Kidney epithelial cell (primary cell): ENCODE measurements around the gene TRERF1. TPM values are rescaled to one million over a fixed set of nuclear protein-coding genes. Genes with fewer than 3 reads are reported as not detected.

Experiments
- DNase-seq: peaks from one replicate; pipeline ENCODE4 v3.0.0-alpha.2; 2010; ENCODE audit warnings: low read depth
- H3K27me3 ChIP-seq: 2 replicates; pipeline ENCODE4 v1.6.0; 2011; ENCODE audit warnings: low read length; ENCODE audit not compliant: control insufficient read depth, insufficient read depth
- H3K36me3 ChIP-seq: 2 replicates; pipeline ENCODE4 v1.5.1; 2011; ENCODE audit warnings: low read length; ENCODE audit not compliant: control insufficient read depth, insufficient read depth
- H3K4me3 ChIP-seq: 2 replicates; pipeline ENCODE4 v1.5.1; 2011; ENCODE audit warnings: low read depth, mild to moderate bottlenecking, control low read depth, low read length
- total RNA-seq: library from RNA; depleted of rRNA; stranded (reverse); fragments of >200 nt; gene quantifications from 2 replicates; pipeline ENCODE4 v1.2.3, GENCODE V29; 2015
- TF ChIP-seq, protein P1 (sequence below): IDR thresholded peaks from 2 replicates; pipeline ENCODE4 v1.5.1; 2011; ENCODE audit warnings: mild to moderate bottlenecking, moderate library complexity, low read length, control low read depth, inconsistent platforms; ENCODE audit not compliant: insufficient read depth, poor library complexity, severe bottlenecking

The TRERF1 gene
- total RNA-seq, 1 donor from 2014 or later: 1.4 TPM

GRCh38 chr6:42236682-42237473, 214.8 kb downstream of the TRERF1 start:
- no peak for DNase-seq
- Histone ChIP-seq H3K4me3 (no peak overlapping the region), H3K36me3 (no peaks in the 10 kb centered on the region), H3K27me3 (no peaks in the 10 kb centered on the region)
- TF ChIP-seq, protein P1, sequence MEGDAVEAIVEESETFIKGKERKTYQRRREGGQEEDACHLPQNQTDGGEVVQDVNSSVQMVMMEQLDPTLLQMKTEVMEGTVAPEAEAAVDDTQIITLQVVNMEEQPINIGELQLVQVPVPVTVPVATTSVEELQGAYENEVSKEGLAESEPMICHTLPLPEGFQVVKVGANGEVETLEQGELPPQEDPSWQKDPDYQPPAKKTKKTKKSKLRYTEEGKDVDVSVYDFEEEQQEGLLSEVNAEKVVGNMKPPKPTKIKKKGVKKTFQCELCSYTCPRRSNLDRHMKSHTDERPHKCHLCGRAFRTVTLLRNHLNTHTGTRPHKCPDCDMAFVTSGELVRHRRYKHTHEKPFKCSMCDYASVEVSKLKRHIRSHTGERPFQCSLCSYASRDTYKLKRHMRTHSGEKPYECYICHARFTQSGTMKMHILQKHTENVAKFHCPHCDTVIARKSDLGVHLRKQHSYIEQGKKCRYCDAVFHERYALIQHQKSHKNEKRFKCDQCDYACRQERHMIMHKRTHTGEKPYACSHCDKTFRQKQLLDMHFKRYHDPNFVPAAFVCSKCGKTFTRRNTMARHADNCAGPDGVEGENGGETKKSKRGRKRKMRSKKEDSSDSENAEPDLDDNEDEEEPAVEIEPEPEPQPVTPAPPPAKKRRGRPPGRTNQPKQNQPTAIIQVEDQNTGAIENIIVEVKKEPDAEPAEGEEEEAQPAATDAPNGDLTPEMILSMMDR: no peak

DNA sequence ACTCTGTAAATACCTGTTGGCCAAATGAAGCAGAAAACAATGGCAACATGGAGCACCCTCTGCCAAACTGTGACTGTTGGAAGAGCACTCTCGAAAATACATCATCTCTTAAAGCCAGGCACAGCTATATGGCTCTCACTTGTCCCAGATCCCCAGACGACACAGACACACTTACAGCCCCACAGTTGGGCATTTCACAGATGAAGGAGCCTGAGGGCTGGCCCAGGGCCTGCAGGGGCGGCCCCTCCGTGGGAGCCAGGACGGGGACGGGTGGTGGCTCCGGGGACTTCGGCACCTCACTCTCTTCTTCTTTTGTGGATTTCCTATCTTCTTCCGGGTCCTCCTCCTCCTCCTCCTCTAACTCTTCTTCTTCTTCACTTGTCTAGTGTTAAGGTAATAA, 215.7 kb downstream of the TRERF1 start:
- DNase-seq: no peak
- Histone ChIP-seq H3K4me3 (no peak overlapping the region), H3K36me3 (no peaks in the 10 kb centered on the region), H3K27me3 (no peaks in the 10 kb centered on the region)
- TF ChIP-seq, protein P1: no peak

- no peak overlapping the region for H3K4me3 ChIP-seq
- H3K36me3 ChIP-seq: no peaks in the 10 kb centered on the region
- H3K27me3 ChIP-seq: no peaks in the 10 kb centered on the region
- no peak for DNase-seq
- TF ChIP-seq, protein P1: no peak
Measured at GRCh38 chr6:42232035-42232434, 219.7 kb downstream of the TRERF1 start.

GRCh38 chr6:42230345-42231321, 221.1 kb downstream of the TRERF1 start:
- Histone ChIP-seq H3K27me3 (no peaks in the 10 kb centered on the region), H3K36me3 (no peaks in the 10 kb centered on the region), H3K4me3 (no peak overlapping the region)
- no peak for DNase-seq
- TF ChIP-seq, protein P1: peak; percentile 66

DNA sequence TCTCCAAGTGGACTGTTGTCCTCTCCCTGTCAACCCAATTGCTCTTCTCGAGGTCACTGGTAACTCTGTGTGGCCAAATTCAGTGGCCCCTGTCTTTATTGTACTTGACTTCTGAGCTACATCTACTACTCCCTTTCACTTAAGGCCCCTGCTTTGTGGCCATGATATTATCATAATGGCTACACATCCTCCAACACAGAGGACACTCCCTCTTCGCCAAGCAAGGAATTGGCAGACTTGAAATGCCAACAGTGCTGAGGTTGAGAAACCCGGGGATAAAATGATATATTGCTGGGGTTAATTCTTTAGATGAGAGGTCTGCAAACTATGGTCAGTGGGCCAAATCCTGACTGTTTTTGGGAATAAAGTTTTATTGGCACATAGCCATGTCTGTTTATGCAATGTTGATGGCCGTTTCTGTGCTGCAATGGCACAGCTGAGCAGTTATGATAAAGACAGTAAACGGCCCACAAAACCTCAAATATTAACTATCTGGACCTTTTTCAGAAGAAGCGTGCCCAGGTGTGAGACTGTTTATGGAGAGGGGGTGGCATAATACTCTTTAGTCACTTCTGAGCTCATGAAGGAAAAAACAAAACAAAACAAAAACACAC, 222.1 kb downstream of the TRERF1 start:
- Histone ChIP-seq H3K27me3 (no peaks in the 10 kb centered on the region), H3K36me3 (no peaks in the 10 kb centered on the region), H3K4me3 (no peak overlapping the region)
- DNase-seq: no peak
- TF ChIP-seq, protein P1: no peak
